H1 (cell line): ENCODE measurements around the gene MIOX. TPM values are rescaled to one million over a fixed set of nuclear protein-coding genes. Genes with fewer than 3 reads are reported as not detected.

ENCODE experiments used
- CTCF ChIA-PET: fragments of 300-600 bp; sonication (Branson Sonifier 250); formaldehyde crosslinking; loops from one replicate; lab custom pipeline; 2021; ENCODE audit not compliant: partially characterized antibody; lab: Charles Lee
- POLR2A ChIA-PET: fragments of 300-600 bp; sonication (Branson Sonifier 250); formaldehyde crosslinking; loops from one replicate; lab custom pipeline; 2021; ENCODE audit warnings: inconsistent platforms; ENCODE audit not compliant: partially characterized antibody; lab: Charles Lee
- DNase-seq, 2 experiments: peaks; one replicate each; pipeline versions ENCODE4 v3.0.0 to v3.0.0-alpha.2; 2010 to 2022; ENCODE audit warnings: low spot score in 2 of 2, low read depth in 1 of 2, mixed read lengths in 1 of 2
- FAIRE-seq: peaks from 2 replicates; lab custom pipeline; 2011; peaks lifted over from hg19 to GRCh38; lab: Jason Lieb, UNC
- H2AFZ ChIP-seq: 2 replicates; pipeline ENCODE4 v1.8.1; 2012; ENCODE audit warnings: low read length, inconsistent platforms
- H2AK5ac ChIP-seq: 2 replicates; pipeline ENCODE4 v1.6.1; 2013; ENCODE audit warnings: low read depth, low read length
- H2BK120ac ChIP-seq: replicated peaks from 2 replicates; pipeline ENCODE3; 2013; ENCODE audit warnings: low read depth, low read length, inconsistent platforms
- H2BK12ac ChIP-seq: 2 replicates; pipeline ENCODE4 v1.6.1; 2013; ENCODE audit warnings: low read depth, low read length
- H2BK15ac ChIP-seq: 2 replicates; pipeline ENCODE4 v1.6.1; 2013; ENCODE audit warnings: low read length
- H2BK20ac ChIP-seq: 2 replicates; pipeline ENCODE4 v1.6.1; 2013; ENCODE audit warnings: low read length
- H2BK5ac ChIP-seq: 2 replicates; pipeline ENCODE4 v1.6.1; 2013; ENCODE audit warnings: low read depth, low read length
- H3K14ac ChIP-seq: 2 replicates; pipeline ENCODE4 v1.6.1; 2013; ENCODE audit warnings: inconsistent platforms; ENCODE audit not compliant: insufficient read length
- H3K18ac ChIP-seq: 2 replicates; pipeline ENCODE4 v1.6.1; 2013; ENCODE audit warnings: low read length; ENCODE audit errors: extremely low read depth
- H3K23ac ChIP-seq: 2 replicates; pipeline ENCODE4 v1.6.1; 2013; ENCODE audit warnings: inconsistent platforms; ENCODE audit not compliant: insufficient read length
- H3K23me2 ChIP-seq: 2 replicates; pipeline ENCODE4 v1.6.1; 2013; ENCODE audit warnings: low read depth, low read length
- H3K27ac ChIP-seq: 2 replicates; pipeline ENCODE4 v1.6.1; 2011; ENCODE audit warnings: low read depth, low read length, inconsistent platforms
- H3K27me3 ChIP-seq, 4 experiments: replicated peaks in 1 of 4; 1 replicate in 1 of 4; 2 replicates in 3 of 4; pipeline versions ENCODE4 v1.6.1 to v1.8.1; 2011 to 2013; ENCODE audit warnings: low read length in 3 of 4, mild to moderate bottlenecking in 3 of 4, inconsistent platforms in 2 of 4, mixed read lengths in 2 of 4, moderate library complexity in 1 of 4; ENCODE audit not compliant: control insufficient read depth in 3 of 4, insufficient read depth in 3 of 4; ENCODE audit errors: extremely low read depth in 1 of 4
- H3K36me3 ChIP-seq, 4 experiments: 2 replicates each; pipeline versions ENCODE4 v1.6.1 to v1.8.1; 2011 to 2013; ENCODE audit warnings: mild to moderate bottlenecking in 4 of 4, low read length in 3 of 4, moderate library complexity in 2 of 4, control low read depth in 1 of 4, inconsistent platforms in 1 of 4; ENCODE audit not compliant: insufficient read depth in 4 of 4, control insufficient read depth in 2 of 4
- H3K4ac ChIP-seq: replicated peaks from 2 replicates; pipeline ENCODE3; 2013; ENCODE audit warnings: low read length, low read depth, mixed read lengths, inconsistent platforms; ENCODE audit not compliant: insufficient read length
- H3K4me1 ChIP-seq, 4 experiments: replicated peaks in 1 of 4; 1 replicate in 1 of 4; 2 replicates in 3 of 4; pipeline versions ENCODE4 v1.6.1 to v1.8.1; 2011 to 2013; ENCODE audit warnings: low read length in 3 of 4, inconsistent platforms in 2 of 4, mixed read lengths in 1 of 4; ENCODE audit not compliant: insufficient read depth in 4 of 4, control insufficient read depth in 3 of 4
- H3K4me2 ChIP-seq, 2 experiments: 2 replicates each; pipeline versions ENCODE4 v1.6.1 to v1.8.1; 2011 to 2013; ENCODE audit warnings: low read depth in 2 of 2, low read length in 2 of 2, control low read depth in 1 of 2, inconsistent platforms in 1 of 2, mild to moderate bottlenecking in 1 of 2; ENCODE audit not compliant: insufficient read depth in 1 of 2
- H3K4me3 ChIP-seq, 4 experiments: fragments of 200-600, 300-600 bp in 1 of 4; sonication (generic), shearing (Covaris generic), sonication (Bioruptor Twin) in 1 of 4; 2 replicates each; pipeline versions ENCODE4 v1.5.1 to v1.8.1; 2011 to 2016; ENCODE audit warnings: low read length in 4 of 4, low read depth in 3 of 4, control low read depth in 2 of 4, inconsistent platforms in 2 of 4, mild to moderate bottlenecking in 2 of 4, mixed read lengths in 1 of 4, moderate library complexity in 1 of 4; ENCODE audit not compliant: insufficient read depth in 2 of 4; ENCODE audit errors: extremely low read depth in 1 of 4
- H3K56ac ChIP-seq: replicated peaks from 2 replicates; pipeline ENCODE3; 2013; ENCODE audit warnings: low read depth, mild to moderate bottlenecking, mixed read lengths, low read length, inconsistent platforms; ENCODE audit not compliant: insufficient read length
- H3K79me1 ChIP-seq: 2 replicates; pipeline ENCODE4 v1.6.1; 2013; ENCODE audit warnings: low read depth, low read length, control low read depth
- H3K79me2 ChIP-seq, 2 experiments: 2 replicates each; pipeline versions ENCODE4 v1.6.1 to v1.8.1; 2012 to 2013; ENCODE audit warnings: low read length in 2 of 2, mild to moderate bottlenecking in 2 of 2, inconsistent platforms in 1 of 2; ENCODE audit not compliant: insufficient read depth in 2 of 2, control insufficient read depth in 1 of 2
- H3K9ac ChIP-seq, 4 experiments: replicated peaks in 1 of 4; 1 replicate in 1 of 4; 2 replicates in 3 of 4; pipeline versions ENCODE4 v1.6.1 to v1.8.1; 2011 to 2013; ENCODE audit warnings: low read depth in 3 of 4, low read length in 3 of 4, control low read depth in 2 of 4, mild to moderate bottlenecking in 2 of 4, moderate library complexity in 2 of 4, inconsistent platforms in 1 of 4; ENCODE audit errors: extremely low read depth in 1 of 4
- H3K9me3 ChIP-seq, 2 experiments: 2 replicates each; pipeline versions ENCODE4 v1.6.1 to v1.8.1; 2012 to 2013; ENCODE audit warnings: mild to moderate bottlenecking in 2 of 2, moderate library complexity in 2 of 2, control low read depth in 1 of 2, inconsistent platforms in 1 of 2, low read depth in 1 of 2, low read length in 1 of 2, mixed read lengths in 1 of 2; ENCODE audit not compliant: insufficient read depth in 2 of 2
- H4K20me1 ChIP-seq, 2 experiments: replicated peaks in 1 of 2; 2 replicates each; pipeline versions ENCODE3 to v1.8.1; 2011 to 2013; ENCODE audit warnings: inconsistent platforms in 2 of 2, low read length in 2 of 2, mild to moderate bottlenecking in 1 of 2; ENCODE audit not compliant: insufficient read depth in 2 of 2, control insufficient read depth in 1 of 2
- H4K5ac ChIP-seq: 2 replicates; pipeline ENCODE4 v1.6.1; 2013; ENCODE audit warnings: low read length, low read depth, mixed read lengths, inconsistent platforms; ENCODE audit not compliant: insufficient read length
- H4K8ac ChIP-seq: 2 replicates; pipeline ENCODE4 v1.8.0; 2013; ENCODE audit warnings: mild to moderate bottlenecking, moderate library complexity, low read length, inconsistent platforms; ENCODE audit not compliant: insufficient read depth; ENCODE audit errors: extremely low read depth
- H4K91ac ChIP-seq: replicated peaks from 2 replicates; pipeline ENCODE3; 2013; ENCODE audit warnings: low read length, mixed read lengths, inconsistent platforms; ENCODE audit not compliant: insufficient read length
- TCF12 ChIP-seq: IDR thresholded peaks from 2 replicates; pipeline ENCODE4 v1.6.1; 2011; ENCODE audit warnings: low read depth, mild to moderate bottlenecking, low read length
- YY1 ChIP-seq: IDR thresholded peaks from 2 replicates; pipeline ENCODE4 v1.6.1; 2011; ENCODE audit warnings: low read depth, mild to moderate bottlenecking, low read length
- WGBS, 2 experiments: shearing (Covaris generic) in 1 of 2; methylation state at CpG; one replicate each; pipeline versions ENCODE4 v1.1.6 to v1.1.7; 2013 to 2015; ENCODE audit warnings: low lambda C conversion rate in 2 of 2, mixed read lengths in 2 of 2, inconsistent platforms in 1 of 2, low coverage in 1 of 2, missing lambda C conversion rate in 1 of 2; ENCODE audit not compliant: insufficient replicate concordance in 2 of 2, insufficient coverage in 1 of 2, insufficient read length in 1 of 2; ENCODE audit errors: extremely low coverage in 1 of 2, missing lambda C conversion rate in 1 of 2; 5-methylcytosine and 5-hydroxymethylcytosine counted together
- polyA plus RNA-seq, 7 experiments: library from polyadenylated mRNA; depleted of rRNA in 3 of 7; stranded (reverse) in 5 of 7; unstranded in 2 of 7; fragments of >200 nt in 5 of 7; fragments of 200-250 nt in 2 of 7; gene quantifications; 1 replicate in 5 of 7; 2 replicates in 1 of 7; 4 replicates in 1 of 7; pipeline versions ENCODE4 v1.2.1 to v1.2.3, GENCODE V29; 2011 to 2013; ENCODE audit warnings: missing spikeins in 2 of 7, mixed read lengths in 2 of 7
- total RNA-seq: library from RNA; stranded (reverse); fragmentation: NEBNext Ultra II Directional; extraction: Animal tissue kit (Norgen Biotek cat#: 25700); gene quantifications from 2 replicates; pipeline ENCODE4 v1.2.1, GENCODE V29; 2021

MIOX gene
- total and polyA plus RNA-seq, 2 of the 8 experiments (the other 6 are each of a cell fraction or from before 2014, with no cell fraction given) = 0.30 to 0.32 TPM

DNA sequence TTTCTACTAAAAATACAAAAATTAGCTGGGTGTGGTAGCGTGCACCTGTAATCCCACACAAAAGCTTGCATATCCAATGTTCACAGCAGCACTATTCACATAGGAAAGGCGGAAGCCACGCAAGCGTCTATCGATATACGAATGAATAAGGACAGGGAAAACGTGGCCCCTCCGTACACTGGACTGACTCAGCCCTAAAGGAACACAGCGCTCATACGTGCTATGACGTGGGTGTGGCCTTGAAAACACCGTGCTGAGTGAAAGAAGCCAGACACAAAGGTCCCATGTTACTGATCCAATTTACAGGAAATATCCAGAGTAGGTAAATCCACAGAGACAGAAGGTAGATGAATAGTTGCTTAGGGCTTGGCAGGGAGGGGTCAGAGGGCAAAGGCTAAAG lies 13.8 kb downstream of the MIOX start:
- no peak overlapping the region for H4K8ac ChIP-seq
- no peak overlapping the region for H3K14ac ChIP-seq
- H3K4me1 ChIP-seq = peaks cover 0 to 3% (median 0%) of the 10 kb centered on the region in 4 experiments; a peak in 2 of 7 replicates
- no peaks in the 10 kb centered on the region for H3K79me1 ChIP-seq
- H4K91ac ChIP-seq = no peak overlapping the region
- CTCF ChIA-PET = interaction anchor here (0.6 to 1.5 kb wide), 3 partner anchors 11 to 34 kb away, joined by 3 to 5 read pairs (median 4); no protein-coding TSS in a partner anchor
- no peak overlapping the region for H2BK12ac ChIP-seq
- H3K9ac ChIP-seq = no peak overlapping the region
- no peak overlapping the region for H3K4me2 ChIP-seq
- no peaks in the 10 kb centered on the region for H3K27me3 ChIP-seq
- H3K9me3 ChIP-seq = no peaks in the 10 kb centered on the region
- H3K36me3 ChIP-seq = peaks cover 0 to 8% (median 0%) of the 10 kb centered on the region in 4 experiments; a peak in 2 of 8 replicates
- no peak overlapping the region for H3K23ac ChIP-seq
- H2BK20ac ChIP-seq = no peak overlapping the region
- WGBS, 2 experiments = 95% methylated on average over 12 of the region's 12 CpGs; no CpG with 5 or more reads in 1 of the 2 experiments
- H3K4ac ChIP-seq = no peak overlapping the region
- no peak overlapping the region for H3K27ac ChIP-seq
- TF ChIP-seq YY1 = no peak
- no peak for TF ChIP-seq TCF12
- no peak overlapping the region for H2BK5ac ChIP-seq
- H3K56ac ChIP-seq = no peak overlapping the region
- H4K5ac ChIP-seq = no peak overlapping the region
- no peaks in the 10 kb centered on the region for H3K23me2 ChIP-seq
- no peak overlapping the region for H2BK15ac ChIP-seq
- FAIRE-seq = no peak
- H2AFZ ChIP-seq = no peak overlapping the region
- no peak overlapping the region for H2BK120ac ChIP-seq
- POLR2A ChIA-PET = interaction anchor here (3.4 kb wide), 1 partner anchor 16 kb away, joined by 21 read pairs; no protein-coding TSS in a partner anchor
- H3K18ac ChIP-seq = no peak overlapping the region
- no peak overlapping the region for H2AK5ac ChIP-seq
- DNase-seq = no peak
- H4K20me1 ChIP-seq = peaks cover 0 to 4% of the 10 kb centered on the region in 2 experiments
- no peaks in the 10 kb centered on the region for H3K79me2 ChIP-seq
- H3K4me3 ChIP-seq = no peak overlapping the region
